ENCODE measurements around the gene MAD1L1.

Gene MAD1L1

GRCh38 chr7:1924258-1924817 is 308.4 kb downstream of the MAD1L1 start (continued):
- TF ChIP-seq ZNF670 (tag by site-specific recombination; IDR thresholded peaks at IDR 0.05; ENCODE audit: low read depth) (no peak), ZFP3 (tag by site-specific recombination; IDR thresholded peaks at IDR 0.05; ENCODE audit: low read depth) (no peak), ZNF645 (tag by site-specific recombination; IDR thresholded peaks at IDR 0.05) (no peak), ZNF677 (tag by site-specific recombination; IDR thresholded peaks at IDR 0.05) (no peak)

GRCh38 chr7:1923409-1924257 is 309.1 kb downstream of the MAD1L1 start:
- CTCF ChIA-PET: no interaction called here
- Histone ChIP-seq H3K36me3 (ENCODE audit: control insufficient read depth in 2 of 2, insufficient read depth in 1 of 2, low read length in 2 of 2) (no peaks in the 10 kb centered on the region; a peak in 1 of 3 replicates), H3K9me3 (ENCODE audit: control insufficient read depth, insufficient read depth, low read depth, low read length) (no peaks in the 10 kb centered on the region), H3K27ac (ENCODE audit: extremely low read depth, low read depth, low read length) (no peak overlapping the region), H3K4me3 (ENCODE audit: low read depth, low read length) (no peak overlapping the region), H3K4me1 (ENCODE audit: control insufficient read depth, insufficient read depth, low read length) (peaks cover 2% of the 10 kb centered on the region; the same call in 1 of the 2 replicates)
- TF ChIP-seq ZNF621 (tag by site-specific recombination; IDR thresholded peaks at IDR 0.05): no peak
- TF ChIP-seq ZBTB1 (tag by site-specific recombination; IDR thresholded peaks at IDR 0.05): no peak
- no peak for TF ChIP-seq ZNF664 (tag by site-specific recombination; IDR thresholded peaks at IDR 0.05)
- TF ChIP-seq OSR2 (tag by site-specific recombination; IDR thresholded peaks at IDR 0.05): no peak
- TF ChIP-seq ZNF776 (tag by site-specific recombination; IDR thresholded peaks at IDR 0.05; ENCODE audit: borderline replicate concordance): no peak
- TF ChIP-seq ZNF16 (tag by site-specific recombination; IDR thresholded peaks at IDR 0.05; ENCODE audit: low read depth): no peak
- no peak for TF ChIP-seq ZBTB48 (tag by site-specific recombination; IDR thresholded peaks at IDR 0.05)
- no peak for TF ChIP-seq SP7 (tag by site-specific recombination; IDR thresholded peaks at IDR 0.05)
- no peak for TF ChIP-seq KLF8 (tag by site-specific recombination; IDR thresholded peaks at IDR 0.05)
- POLR2A ChIA-PET: no interaction called here

GRCh38 chr7:1922870-1923236 is 309.9 kb downstream of the MAD1L1 start:
- Histone ChIP-seq H3K4me3 (ENCODE audit: low read depth, low read length) (no peak overlapping the region), H3K9me3 (ENCODE audit: control insufficient read depth, insufficient read depth, low read depth, low read length) (no peaks in the 10 kb centered on the region), H3K36me3 (ENCODE audit: control insufficient read depth in 2 of 2, insufficient read depth in 1 of 2, low read length in 2 of 2) (no peaks in the 10 kb centered on the region; a peak in 1 of 3 replicates), H3K27ac (ENCODE audit: extremely low read depth, low read depth, low read length) (no peak overlapping the region), H3K4me1 (ENCODE audit: control insufficient read depth, insufficient read depth, low read length) (peaks cover 2% of the 10 kb centered on the region; the same call in 1 of the 2 replicates)
- ChIA-PET CTCF (no interaction called here), POLR2A (interaction anchor here (0.6 kb wide), 1 partner anchor 10 kb away, joined by 3 read pairs; no protein-coding TSS in a partner anchor)
- no peak for TF ChIP-seq ZNF211 (tag by site-specific recombination; IDR thresholded peaks at IDR 0.05; ENCODE audit: low read depth)

GRCh38 chr7:1922071-1922869 is 310.5 kb downstream of the MAD1L1 start:
- Histone ChIP-seq H3K9me3 (ENCODE audit: control insufficient read depth, insufficient read depth, low read depth, low read length) (no peaks in the 10 kb centered on the region), H3K4me3 (ENCODE audit: low read depth, low read length) (no peak overlapping the region), H3K4me1 (ENCODE audit: control insufficient read depth, insufficient read depth, low read length) (peaks cover 2% of the 10 kb centered on the region; the same call in 1 of the 2 replicates), H3K36me3 (ENCODE audit: control insufficient read depth in 2 of 2, insufficient read depth in 1 of 2, low read length in 2 of 2) (no peaks in the 10 kb centered on the region; a peak in 1 of 3 replicates), H3K27ac (ENCODE audit: extremely low read depth, low read depth, low read length) (no peak overlapping the region)
- ChIA-PET POLR2A (interaction anchor here (0.6 kb wide), 1 partner anchor 9 kb away, joined by 3 read pairs; no protein-coding TSS in a partner anchor), CTCF (interaction anchor here (0.6 kb wide), 1 partner anchor 104 kb away, joined by 3 read pairs; no protein-coding TSS in a partner anchor)
- TF ChIP-seq PRDM2 (tag by site-specific recombination; IDR thresholded peaks at IDR 0.05; ENCODE audit: borderline replicate concordance) (no peak), ZNF544 (tag by site-specific recombination; IDR thresholded peaks at IDR 0.05) (no peak), ZNF311 (tag by site-specific recombination; IDR thresholded peaks at IDR 0.05; ENCODE audit: borderline replicate concordance) (no peak), OVOL3 (tag by site-specific recombination; IDR thresholded peaks at IDR 0.05) (no peak), ZFP41 (tag by site-specific recombination; IDR thresholded peaks at IDR 0.05; ENCODE audit: borderline replicate concordance) (no peak), ZNF24 (tag by site-specific recombination; IDR thresholded peaks at IDR 0.05) (no peak)

Measured in HEK293 (cell line).